WERI-Rb-1 (cell line): ENCODE measurements around the gene JAKMIP2.
A peak's percentile ranks its signal among the peaks of the same experiment; 100 is the strongest.

Source experiments
- DNase-seq: peaks from one replicate; pipeline ENCODE4 v3.0.0-alpha.2; 2020
- H3K27ac ChIP-seq: fragments of 250-450 bp; sonication (Bioruptor Pico); 2 replicates; pipeline ENCODE4 v1.5.1; 2020; ENCODE audit warnings: mild to moderate bottlenecking, moderate library complexity
- H3K27me3 ChIP-seq: fragments of 250-450 bp; sonication (Bioruptor Pico); 2 replicates; pipeline ENCODE4 v1.5.1; 2021; ENCODE audit warnings: mild to moderate bottlenecking, low read depth, moderate library complexity; ENCODE audit not compliant: insufficient read depth, severe bottlenecking
- H3K36me3 ChIP-seq: fragments of 250-450 bp; sonication (Bioruptor Pico); 2 replicates; pipeline ENCODE4 v1.5.1; 2020; ENCODE audit warnings: mild to moderate bottlenecking, moderate library complexity
- H3K4me3 ChIP-seq: 2 replicates; pipeline ENCODE4 v1.5.1; 2011; ENCODE audit warnings: low read depth, mild to moderate bottlenecking, control low read depth, low read length
- H3K9me3 ChIP-seq: fragments of 250-450 bp; sonication (Bioruptor Pico); 2 replicates; pipeline ENCODE4 v1.5.1; 2021; ENCODE audit warnings: mild to moderate bottlenecking, moderate library complexity; ENCODE audit not compliant: severe bottlenecking
- TF ChIP-seq, protein P1 (sequence below): IDR thresholded peaks from 2 replicates; pipeline ENCODE4 v1.5.1; 2011; ENCODE audit warnings: low read depth, mild to moderate bottlenecking, control low read depth, inconsistent platforms, low read length

The JAKMIP2 gene

DNA sequence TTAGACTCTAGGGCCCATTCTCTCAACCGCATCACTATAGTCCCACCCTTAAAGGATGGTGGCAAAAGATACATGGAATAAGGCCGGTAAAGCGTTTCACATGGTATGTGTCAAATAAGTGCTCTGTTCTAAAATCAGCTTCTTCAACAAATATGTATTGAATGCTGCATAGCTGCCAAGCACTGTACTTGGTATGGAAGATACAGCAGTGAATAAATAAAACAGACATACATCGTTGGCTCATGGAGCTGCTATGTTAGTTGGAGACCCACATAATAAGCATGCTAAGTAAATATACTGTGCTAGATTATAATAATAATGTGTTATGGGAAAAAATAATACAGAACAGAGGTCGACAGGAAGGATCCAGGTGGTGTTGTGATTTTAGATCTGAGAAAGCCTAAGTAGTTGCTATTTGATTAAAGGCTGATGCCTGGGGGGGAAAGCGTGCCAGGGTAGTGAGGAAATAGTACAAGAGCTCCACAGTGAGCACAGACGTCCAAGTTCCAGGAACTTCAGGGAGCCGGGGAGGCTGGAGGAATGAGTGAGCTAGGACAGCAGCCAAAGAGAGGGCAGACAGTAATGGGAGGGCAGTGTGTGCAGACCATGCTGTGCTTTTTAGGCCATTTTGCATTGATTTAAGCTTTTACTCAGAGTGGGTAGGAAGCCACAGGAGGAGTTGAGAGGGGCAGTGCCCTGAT, 93.7 kb downstream of the JAKMIP2 start:
- DNase-seq, result no peak
- H3K36me3 ChIP-seq, result no peaks in the 10 kb centered on the region
- TF ChIP-seq, protein P1, sequence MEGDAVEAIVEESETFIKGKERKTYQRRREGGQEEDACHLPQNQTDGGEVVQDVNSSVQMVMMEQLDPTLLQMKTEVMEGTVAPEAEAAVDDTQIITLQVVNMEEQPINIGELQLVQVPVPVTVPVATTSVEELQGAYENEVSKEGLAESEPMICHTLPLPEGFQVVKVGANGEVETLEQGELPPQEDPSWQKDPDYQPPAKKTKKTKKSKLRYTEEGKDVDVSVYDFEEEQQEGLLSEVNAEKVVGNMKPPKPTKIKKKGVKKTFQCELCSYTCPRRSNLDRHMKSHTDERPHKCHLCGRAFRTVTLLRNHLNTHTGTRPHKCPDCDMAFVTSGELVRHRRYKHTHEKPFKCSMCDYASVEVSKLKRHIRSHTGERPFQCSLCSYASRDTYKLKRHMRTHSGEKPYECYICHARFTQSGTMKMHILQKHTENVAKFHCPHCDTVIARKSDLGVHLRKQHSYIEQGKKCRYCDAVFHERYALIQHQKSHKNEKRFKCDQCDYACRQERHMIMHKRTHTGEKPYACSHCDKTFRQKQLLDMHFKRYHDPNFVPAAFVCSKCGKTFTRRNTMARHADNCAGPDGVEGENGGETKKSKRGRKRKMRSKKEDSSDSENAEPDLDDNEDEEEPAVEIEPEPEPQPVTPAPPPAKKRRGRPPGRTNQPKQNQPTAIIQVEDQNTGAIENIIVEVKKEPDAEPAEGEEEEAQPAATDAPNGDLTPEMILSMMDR, result no peak
- H3K27me3 ChIP-seq, result no peaks in the 10 kb centered on the region
- H3K9me3 ChIP-seq, result no peaks in the 10 kb centered on the region
- no peak overlapping the region for H3K27ac ChIP-seq
- H3K4me3 ChIP-seq, result no peak overlapping the region

DNA sequence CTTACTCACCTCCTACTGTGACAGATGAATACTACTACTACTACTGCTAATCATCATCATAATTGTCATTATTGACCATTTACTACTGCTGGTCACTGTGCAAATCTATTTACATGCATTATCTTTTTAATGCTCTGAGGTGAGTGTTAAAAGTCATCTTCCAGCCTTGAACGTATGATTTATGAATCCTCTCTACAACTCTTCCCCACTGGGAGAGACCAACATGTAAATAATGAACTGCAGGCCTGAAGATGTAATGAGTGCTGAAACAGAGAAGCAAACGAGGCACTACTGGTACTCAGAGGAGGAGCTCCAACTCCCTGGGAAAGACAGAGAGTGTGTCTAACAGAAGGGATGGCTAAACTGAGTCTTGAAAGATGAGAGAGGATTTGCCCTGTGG, 95.4 kb downstream of the JAKMIP2 start:
- no peak overlapping the region for H3K4me3 ChIP-seq
- TF ChIP-seq, protein P1, result no peak
- no peaks in the 10 kb centered on the region for H3K27me3 ChIP-seq

DNA sequence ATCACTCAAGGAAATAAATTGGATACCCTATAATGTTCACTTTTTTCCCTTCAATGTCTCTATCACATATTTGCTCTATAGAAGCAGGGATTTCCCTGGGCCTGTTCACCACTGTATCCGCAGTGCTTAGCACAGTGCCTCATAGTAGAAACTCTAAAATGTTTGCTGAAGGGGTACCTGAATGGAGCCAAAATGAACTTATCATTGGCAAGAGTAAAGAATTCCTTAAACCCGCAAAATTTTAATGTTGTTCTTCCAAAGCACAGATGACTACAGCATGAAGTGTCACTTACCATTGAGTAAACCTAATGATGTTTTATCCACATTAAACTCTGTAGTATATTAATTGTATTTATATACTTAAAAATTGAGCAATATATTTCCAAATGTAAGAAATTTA, 96.1 kb downstream of the JAKMIP2 start:
- TF ChIP-seq, protein P1, result no peak
- no peak overlapping the region for H3K4me3 ChIP-seq
- H3K9me3 ChIP-seq, result no peaks in the 10 kb centered on the region
- no peaks in the 10 kb centered on the region for H3K27me3 ChIP-seq
- no peak for DNase-seq
- H3K27ac ChIP-seq, result no peak overlapping the region
- no peaks in the 10 kb centered on the region for H3K36me3 ChIP-seq

More for the DNA sequence above, 95.4 kb downstream of the JAKMIP2 start:
- Histone ChIP-seq H3K9me3 (no peaks in the 10 kb centered on the region), H3K27ac (no peak overlapping the region), H3K36me3 (no peaks in the 10 kb centered on the region)
- DNase-seq, result no peak

DNA sequence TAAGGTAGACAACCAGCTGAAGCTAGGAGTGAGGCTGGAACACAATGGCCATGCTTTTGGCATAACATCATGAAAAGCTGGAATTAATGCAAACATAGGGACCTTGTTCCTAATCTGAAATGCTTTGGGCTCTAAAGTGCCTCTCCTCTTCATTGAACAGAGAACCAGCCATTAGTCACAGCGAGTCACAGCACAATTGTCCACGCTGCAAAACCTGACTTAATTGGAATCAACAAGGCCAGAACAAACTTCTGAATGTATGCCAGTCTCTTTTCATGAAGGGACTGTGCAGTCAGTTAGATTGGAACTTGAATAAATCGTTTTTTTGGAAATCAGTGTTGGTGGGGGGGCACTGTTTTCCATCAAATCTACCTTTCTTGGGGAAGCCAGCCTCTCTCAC, 96.5 kb downstream of the JAKMIP2 start:
- no peaks in the 10 kb centered on the region for H3K36me3 ChIP-seq
- H3K27me3 ChIP-seq, result no peaks in the 10 kb centered on the region
- no peak overlapping the region for H3K27ac ChIP-seq
- no peak for DNase-seq
- H3K4me3 ChIP-seq, result no peak overlapping the region
- no peaks in the 10 kb centered on the region for H3K9me3 ChIP-seq
- TF ChIP-seq, protein P1, result no peak

DNA sequence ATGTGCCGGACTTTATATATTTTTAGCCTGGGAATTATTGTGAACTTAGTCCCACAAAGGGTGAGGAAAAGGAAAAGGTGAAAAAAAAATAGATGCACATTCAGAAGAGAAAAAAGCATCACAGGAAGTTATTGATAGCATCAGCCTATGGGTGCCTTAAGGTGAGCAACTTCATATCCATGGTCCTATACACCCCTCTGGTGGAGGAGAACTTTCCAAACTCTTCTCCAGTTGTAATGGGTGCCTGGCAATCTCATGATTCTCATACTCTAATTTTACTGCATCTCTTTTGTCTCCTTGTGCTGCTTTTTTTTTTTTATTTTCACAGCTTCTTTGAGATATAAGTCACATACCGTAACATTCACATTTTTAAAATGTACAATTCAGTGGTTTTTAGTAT, 107.4 kb downstream of the JAKMIP2 start:
- Histone ChIP-seq H3K27ac (no peak overlapping the region), H3K9me3 (no peaks in the 10 kb centered on the region), H3K4me3 (no peak overlapping the region), H3K36me3 (no peaks in the 10 kb centered on the region), H3K27me3 (no peaks in the 10 kb centered on the region)
- TF ChIP-seq, protein P1, result peak; percentile 51
- DNase-seq, result peak; percentile 24

DNA sequence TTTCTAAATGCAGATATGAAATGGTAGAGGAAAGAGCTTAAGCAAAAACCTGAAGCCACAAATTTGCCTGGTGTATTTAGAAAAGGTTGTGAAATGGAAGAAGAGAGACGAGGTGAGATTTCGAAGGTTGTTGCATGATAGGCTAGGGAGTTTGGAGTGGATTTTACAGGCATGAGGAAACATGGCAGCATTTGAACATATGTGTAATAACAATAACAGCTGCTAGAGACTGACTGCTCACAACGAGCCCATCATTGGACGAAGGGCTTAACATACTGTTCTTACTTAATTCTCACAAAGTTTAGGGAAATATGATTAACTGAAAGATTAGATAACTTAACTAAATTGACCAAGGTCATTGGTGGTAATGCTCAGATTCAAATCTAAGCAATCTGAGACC, 108.1 kb downstream of the JAKMIP2 start:
- Histone ChIP-seq H3K9me3 (no peaks in the 10 kb centered on the region), H3K27ac (peak overlapping the region; percentile 82), H3K27me3 (no peaks in the 10 kb centered on the region), H3K36me3 (no peaks in the 10 kb centered on the region), H3K4me3 (no peak overlapping the region)
- TF ChIP-seq, protein P1, result no peak
- DNase-seq, result no peak
